BJ (cell line): ENCODE data around the gene PHF8. TPM values are rescaled to one million over a fixed set of nuclear protein-coding genes. Genes with fewer than 3 reads are reported as not detected.

ENCODE experiments used
- CTCF ChIA-PET: fragments of 350-600 bp; formaldehyde crosslinking; extraction: SDS; loops from one replicate; lab custom pipeline; 2021; ENCODE audit warnings: antibody characterized with exemption, inconsistent platforms; lab: Yijun Ruan, JAX
- POLR2A ChIA-PET: fragments of 300-600 bp; sonication (Branson Sonifier 250); formaldehyde crosslinking; extraction: SDS; loops from one replicate; lab custom pipeline; 2021; ENCODE audit warnings: antibody characterized with exemption; lab: Charles Lee
- DNase-seq: peaks from one replicate; pipeline ENCODE4 v3.0.0-alpha.2; 2011; ENCODE audit warnings: low read depth
- H3K27me3 ChIP-seq: 2 replicates; pipeline ENCODE4 v1.6.0; 2011; ENCODE audit warnings: low read length; ENCODE audit not compliant: control insufficient read depth, insufficient read depth
- H3K36me3 ChIP-seq: 2 replicates; pipeline ENCODE4 v1.5.1; 2011; ENCODE audit warnings: low read length; ENCODE audit not compliant: control insufficient read depth, insufficient read depth
- H3K4me3 ChIP-seq: 2 replicates; pipeline ENCODE4 v1.5.1; 2011; ENCODE audit warnings: low read depth, mild to moderate bottlenecking, control low read depth, low read length
- CTCF ChIP-seq: IDR thresholded peaks from 2 replicates; pipeline ENCODE4 v1.5.1; 2011; ENCODE audit warnings: low read depth, mild to moderate bottlenecking, control low read depth, inconsistent platforms, low read length, moderate library complexity; ENCODE audit not compliant: insufficient read depth
- polyA plus RNA-seq: library from polyadenylated mRNA; depleted of rRNA; stranded (reverse); fragments of >200 nt; gene quantifications from 2 replicates; pipeline ENCODE4 v1.2.3, GENCODE V29; 2011

Gene PHF8
- polyA plus RNA-seq, 1 experiment: 10.6 TPM

- POLR2A ChIA-PET: no interaction called here
- no peak for TF ChIP-seq CTCF
- CTCF ChIA-PET: interaction anchor here (1.9 kb wide), 1 partner anchor 16 kb away, joined by 4 read pairs; no protein-coding TSS in a partner anchor
Observed at GRCh38 chrX:54045563-54046228, 1.4 kb upstream of the PHF8 start.

GRCh38 chrX:54044877-54045338 is 635 bp upstream of the PHF8 start:
- H3K4me3 ChIP-seq: peak overlapping the region; percentile 69
- no peak for DNase-seq

More at GRCh38 chrX:54045563-54046228, 1.4 kb upstream of the PHF8 start:
- Histone ChIP-seq H3K4me3 (no peak overlapping the region), H3K27me3 (no peaks in the 10 kb centered on the region), H3K36me3 (no peaks in the 10 kb centered on the region)
- DNase-seq: no peak

GRCh38 chrX:54043541-54044125 is 640 bp downstream of the PHF8 start:
- ChIA-PET POLR2A (interaction anchor here (0.6 kb wide), 1 partner anchor 21 kb away, joined by 3 read pairs; no protein-coding TSS in a partner anchor), CTCF (interaction anchor here (0.9 to 1.9 kb wide), 3 partner anchors 14 to 596 kb away, joined by 3 to 4 read pairs (median 4); no protein-coding TSS in a partner anchor)
- Histone ChIP-seq H3K4me3 (peak overlapping the region; percentile 69), H3K36me3 (no peaks in the 10 kb centered on the region; the same call in 1 of the 2 replicates), H3K27me3 (no peaks in the 10 kb centered on the region)
- DNase-seq: no peak
- no peak for TF ChIP-seq CTCF

More at GRCh38 chrX:54044877-54045338, 635 bp upstream of the PHF8 start:
- POLR2A ChIA-PET: no interaction called here
- no peak for TF ChIP-seq CTCF
- CTCF ChIA-PET: interaction anchor here (1.1 to 1.9 kb wide), 2 partner anchors 16 to 20 kb away, joined by 4 read pairs; no protein-coding TSS in a partner anchor
- no peaks in the 10 kb centered on the region; the same call in 1 of the 2 replicates for H3K36me3 ChIP-seq
- no peaks in the 10 kb centered on the region for H3K27me3 ChIP-seq

- no peak for TF ChIP-seq CTCF
- ChIA-PET POLR2A (interaction anchor here (0.6 kb wide), 1 partner anchor 21 kb away, joined by 3 read pairs; no protein-coding TSS in a partner anchor), CTCF (interaction anchor here (0.7 to 0.9 kb wide), 2 partner anchors 51 to 139 kb away, joined by 4 read pairs; no protein-coding TSS in a partner anchor)
- Histone ChIP-seq H3K36me3 (no peaks in the 10 kb centered on the region; the same call in 1 of the 2 replicates), H3K27me3 (no peaks in the 10 kb centered on the region), H3K4me3 (peak overlapping the region; percentile 69)
- no peak for DNase-seq
Observed at GRCh38 chrX:54043056-54043455, 1.2 kb downstream of the PHF8 start.

- TF ChIP-seq CTCF: peak; percentile 58
- no peaks in the 10 kb centered on the region; the same call in 1 of the 2 replicates for H3K36me3 ChIP-seq
- ChIA-PET CTCF (interaction anchor here (0.7 to 1.2 kb wide), 3 partner anchors 10 to 139 kb away, joined by 3 to 4 read pairs (median 4); no protein-coding TSS in a partner anchor), POLR2A (no interaction called here)
- H3K4me3 ChIP-seq: peak overlapping the region; percentile 69
- no peak for DNase-seq
- H3K27me3 ChIP-seq: no peaks in the 10 kb centered on the region
Observed at GRCh38 chrX:54042609-54043021, 1.7 kb downstream of the PHF8 start.
